Activated T-cell treated with anti-CD3 and anti-CD28 coated beads, Interleukin-2, amount 50 U/mL, for 4 hours (primary cell): ENCODE measurements around the gene NDUFB10. TPM values are rescaled to one million over a fixed set of nuclear protein-coding genes. Genes with fewer than 3 reads are reported as not detected.
A peak's percentile ranks its signal among the peaks of the same experiment; 100 is the strongest.

Source experiments
- ATAC-seq, 2 donors: fragments of 200-7000 bp; cut with Tn5 transposase; one replicate each; pipeline ENCODE4 v1.10.0; 2021
- DNase-seq: peaks from one replicate; pipeline ENCODE4 v3.0.0-alpha.2; 2020
- H3K27me3 Mint-ChIP-seq: one replicate; pipeline ENCODE4 v1.8.0; 2021; ENCODE audit warnings: low read depth, mixed read lengths
- H3K36me3 Mint-ChIP-seq: one replicate; pipeline ENCODE4 v1.8.0; 2022; ENCODE audit warnings: mixed read lengths; ENCODE audit not compliant: insufficient read depth
- H3K4me1 Mint-ChIP-seq: one replicate; pipeline ENCODE4 v1.8.0; 2021; ENCODE audit warnings: low read depth, mixed read lengths
- H3K4me3 Mint-ChIP-seq: one replicate; pipeline ENCODE4 v1.8.0; 2021; ENCODE audit warnings: mild to moderate bottlenecking, moderate library complexity, mixed read lengths
- H3K9me3 Mint-ChIP-seq: one replicate; pipeline ENCODE4 v1.8.0; 2021; ENCODE audit warnings: mixed read lengths
- total RNA-seq, 3 donors: library from RNA; stranded (reverse); gene quantifications; one replicate each; pipeline ENCODE4 v1.2.1, GENCODE V29; 2021

Gene NDUFB10
- 100 to 1,000 TPM; 115 to 143 (median 117) TPM for total RNA-seq

GRCh38 chr16:1959269-1960039, at the start of gene NDUFB10:
Gene NDUFB10 (plus strand): TSS chr16:1959538. CDS start chr16:1959625, 87 bp downstream.
- Mint-ChIP-seq H3K9me3 (no peaks in the 10 kb centered on the region), H3K4me1 (peaks cover 26% of the 10 kb centered on the region), H3K27me3 (no peaks in the 10 kb centered on the region), H3K36me3 (peaks cover 28% of the 10 kb centered on the region), H3K4me3 (peak within 1 kb of the TSS; percentile 92)
- ATAC-seq (peak; percentile 63 to 68), DNase-seq (peak; percentile 90)

DNA sequence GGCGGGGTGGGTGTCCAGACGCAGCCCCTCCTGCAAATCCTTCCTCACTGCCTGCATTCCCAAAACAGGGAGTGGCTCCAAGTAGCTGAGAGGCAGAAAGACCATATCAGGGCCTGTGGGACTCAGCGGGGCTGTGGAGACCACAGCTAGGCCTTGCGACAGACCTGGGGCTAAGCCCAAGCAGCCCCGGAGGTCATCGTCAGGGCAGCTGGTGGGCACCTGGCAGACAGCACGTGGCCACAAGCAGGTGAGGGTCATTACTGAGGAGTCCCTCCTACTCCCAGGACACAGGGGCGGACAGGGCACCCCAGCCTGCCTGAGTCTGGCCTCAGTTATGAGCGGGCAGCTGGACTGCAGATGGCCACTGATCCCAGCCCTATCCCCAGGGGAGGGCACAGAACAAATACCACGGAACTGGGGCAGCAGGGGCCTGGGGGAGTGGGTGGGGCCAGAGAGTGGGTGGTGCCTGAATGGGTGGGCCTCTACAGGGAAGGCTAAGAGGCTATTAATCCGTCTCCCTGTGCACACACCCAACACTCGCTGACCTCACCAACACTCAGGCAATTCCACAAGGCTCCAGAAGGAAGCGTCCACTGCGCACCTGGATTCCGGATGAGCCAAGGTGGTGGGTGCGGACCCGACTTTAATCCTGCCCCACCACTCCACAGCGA, 49.6 kb upstream of the NDUFB10 start:
- H3K36me3 Mint-ChIP-seq, result no peaks in the 10 kb centered on the region
- no peaks in the 10 kb centered on the region for H3K4me1 Mint-ChIP-seq
- no peak overlapping the region for H3K4me3 Mint-ChIP-seq
- H3K27me3 Mint-ChIP-seq, result peaks cover 27% of the 10 kb centered on the region
- DNase-seq (no peak), ATAC-seq (no peak)
- H3K9me3 Mint-ChIP-seq, result no peaks in the 10 kb centered on the region

- ATAC-seq, result no peak
- no peak overlapping the region for H3K4me3 Mint-ChIP-seq
- H3K27me3 Mint-ChIP-seq, result peaks cover 37% of the 10 kb centered on the region
- no peak for DNase-seq
- H3K4me1 Mint-ChIP-seq, result no peaks in the 10 kb centered on the region
- no peaks in the 10 kb centered on the region for H3K9me3 Mint-ChIP-seq
- H3K36me3 Mint-ChIP-seq, result no peaks in the 10 kb centered on the region
Observed at GRCh38 chr16:1911467-1912214, 47.7 kb upstream of the NDUFB10 start.

DNA sequence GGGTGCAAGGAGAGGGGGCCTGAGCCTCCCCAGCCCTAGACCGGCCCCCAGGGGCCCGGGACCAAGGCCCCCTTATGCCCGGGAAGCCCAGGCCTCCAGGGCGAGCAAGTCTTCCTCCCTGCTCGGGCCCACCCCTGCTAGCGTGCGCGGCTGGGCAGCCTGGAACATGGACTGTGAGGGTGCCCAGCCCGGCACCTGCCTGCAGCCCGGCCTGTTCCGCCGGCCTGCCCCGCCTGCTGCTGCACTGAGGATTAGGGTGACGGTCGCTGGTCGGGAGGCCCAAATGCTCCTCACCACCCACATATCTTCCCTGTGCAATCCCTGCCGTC, 47.2 kb upstream of the NDUFB10 start:
- no peaks in the 10 kb centered on the region for H3K9me3 Mint-ChIP-seq
- ATAC-seq (no peak), DNase-seq (no peak)
- no peak overlapping the region for H3K4me3 Mint-ChIP-seq
- no peaks in the 10 kb centered on the region for H3K36me3 Mint-ChIP-seq
- H3K4me1 Mint-ChIP-seq, result no peaks in the 10 kb centered on the region
- peaks cover 39% of the 10 kb centered on the region for H3K27me3 Mint-ChIP-seq

GRCh38 chr16:1913327-1914083, 45.8 kb upstream of the NDUFB10 start:
- H3K4me1 Mint-ChIP-seq, result no peaks in the 10 kb centered on the region
- no peaks in the 10 kb centered on the region for H3K9me3 Mint-ChIP-seq
- no peak for ATAC-seq
- no peak for DNase-seq
- H3K36me3 Mint-ChIP-seq, result no peaks in the 10 kb centered on the region
- no peak overlapping the region for H3K4me3 Mint-ChIP-seq
- H3K27me3 Mint-ChIP-seq, result peaks cover 43% of the 10 kb centered on the region

DNA sequence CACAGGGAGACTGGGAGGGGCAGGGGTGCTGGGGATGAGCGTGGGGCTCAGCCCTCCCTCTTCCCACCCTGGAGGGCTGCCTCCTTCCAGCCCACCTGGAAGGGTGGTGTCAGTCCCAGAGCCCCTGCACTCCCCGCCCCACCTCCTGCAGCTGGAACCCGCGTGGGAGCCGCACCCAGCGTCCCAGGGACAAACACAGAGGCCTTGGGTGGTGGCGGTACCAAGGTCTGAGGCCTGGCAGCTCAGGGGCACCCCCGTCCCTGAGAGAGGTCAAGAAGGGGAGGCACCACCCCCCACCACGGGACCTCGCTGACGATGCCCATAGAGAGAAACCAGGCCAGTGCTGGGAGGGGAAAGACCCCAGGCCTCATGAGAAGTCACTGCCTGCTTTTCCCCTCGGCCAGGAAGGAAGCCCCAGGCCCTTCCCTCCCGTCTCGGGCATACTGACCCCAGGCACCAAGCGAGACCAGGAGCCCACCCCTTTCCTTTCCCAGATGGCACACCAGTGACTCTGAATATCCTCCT, 45.2 kb upstream of the NDUFB10 start:
- no peak for ATAC-seq
- Mint-ChIP-seq H3K36me3 (no peaks in the 10 kb centered on the region), H3K27me3 (peaks cover 45% of the 10 kb centered on the region), H3K9me3 (no peaks in the 10 kb centered on the region), H3K4me3 (no peak overlapping the region), H3K4me1 (no peaks in the 10 kb centered on the region)
- DNase-seq, result no peak

- DNase-seq, result no peak
- H3K9me3 Mint-ChIP-seq, result no peaks in the 10 kb centered on the region
- no peak for ATAC-seq
- no peaks in the 10 kb centered on the region for H3K36me3 Mint-ChIP-seq
- peaks cover 47% of the 10 kb centered on the region for H3K27me3 Mint-ChIP-seq
- H3K4me3 Mint-ChIP-seq, result no peak overlapping the region
- no peaks in the 10 kb centered on the region for H3K4me1 Mint-ChIP-seq
Observed at GRCh38 chr16:1914988-1915387, 44.4 kb upstream of the NDUFB10 start.

DNA sequence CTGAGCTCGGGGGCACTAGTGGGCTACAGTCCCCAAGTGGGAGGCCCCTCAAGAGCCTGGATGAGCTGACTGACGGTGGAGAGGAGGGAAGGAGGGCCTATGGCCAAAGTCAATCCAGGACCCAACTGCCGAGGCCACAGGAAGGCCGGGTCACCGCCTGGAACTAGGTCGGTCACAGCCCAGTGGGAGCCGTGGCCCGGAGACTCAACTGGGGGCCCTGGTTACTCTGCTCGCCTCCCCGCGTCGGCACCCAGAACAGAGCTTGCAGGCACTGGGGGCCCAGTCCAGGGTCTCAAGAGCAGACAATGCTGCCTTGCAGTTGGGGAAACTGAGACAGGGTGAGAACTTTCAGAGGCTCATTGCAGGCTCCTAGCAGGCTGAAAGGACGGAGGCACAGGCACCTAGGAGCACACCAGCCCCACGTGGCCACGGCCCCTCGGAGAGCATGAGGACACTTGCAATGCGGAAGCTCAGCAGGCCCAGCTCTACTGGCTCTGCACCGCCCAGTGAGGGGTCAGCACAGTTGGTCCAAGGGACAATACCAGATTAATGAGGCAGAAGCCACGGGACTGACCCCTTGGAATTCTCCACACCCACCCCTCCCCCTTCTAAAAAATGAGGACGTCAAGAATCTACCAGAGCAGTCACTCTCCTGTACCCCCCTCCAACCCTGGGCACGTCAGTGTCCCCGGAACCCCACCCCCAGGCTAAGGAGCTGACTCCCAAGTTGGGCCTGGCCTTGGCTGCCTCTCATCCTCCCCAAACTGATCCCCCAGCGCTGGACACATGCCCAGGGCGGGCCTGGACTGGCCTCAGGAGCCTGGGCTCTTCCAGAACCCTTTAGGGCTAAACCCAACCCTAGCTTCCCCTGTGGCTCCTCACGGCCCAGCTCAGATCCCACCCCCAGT, 43.4 kb upstream of the NDUFB10 start:
- ATAC-seq (no peak), DNase-seq (no peak)
- Mint-ChIP-seq H3K36me3 (no peaks in the 10 kb centered on the region), H3K9me3 (no peaks in the 10 kb centered on the region), H3K4me3 (no peak overlapping the region), H3K27me3 (peaks cover 56% of the 10 kb centered on the region), H3K4me1 (no peaks in the 10 kb centered on the region)

DNA sequence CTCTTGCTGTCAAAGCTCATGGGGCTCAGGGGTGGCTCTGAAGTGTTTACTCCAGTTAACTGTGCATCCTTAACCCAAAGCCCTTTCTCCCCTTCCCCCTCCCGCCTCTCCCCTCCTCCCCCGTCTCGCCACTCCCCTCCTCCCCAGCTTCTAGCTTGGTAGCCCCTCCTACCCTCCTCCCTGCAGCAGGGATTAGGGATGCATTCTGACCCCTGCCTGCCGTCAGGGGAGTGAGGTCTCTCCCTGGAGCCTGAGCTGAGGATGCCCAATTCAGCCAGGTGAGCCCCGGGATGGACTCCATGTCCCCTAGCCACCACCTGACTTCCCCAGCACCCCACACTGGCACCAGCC, 42.7 kb upstream of the NDUFB10 start:
- Mint-ChIP-seq H3K9me3 (no peaks in the 10 kb centered on the region), H3K4me3 (no peak overlapping the region), H3K27me3 (peaks cover 62% of the 10 kb centered on the region), H3K4me1 (no peaks in the 10 kb centered on the region), H3K36me3 (no peaks in the 10 kb centered on the region)
- ATAC-seq (no peak), DNase-seq (no peak)

- H3K4me3 Mint-ChIP-seq, result no peak overlapping the region
- DNase-seq, result no peak
- ATAC-seq, result no peak
- H3K27me3 Mint-ChIP-seq, result peaks cover 66% of the 10 kb centered on the region
- no peaks in the 10 kb centered on the region for H3K9me3 Mint-ChIP-seq
- H3K4me1 Mint-ChIP-seq, result no peaks in the 10 kb centered on the region
- no peaks in the 10 kb centered on the region for H3K36me3 Mint-ChIP-seq
Observed at GRCh38 chr16:1917056-1917664, 42.2 kb upstream of the NDUFB10 start.

GRCh38 chr16:1917665-1918350, 41.5 kb upstream of the NDUFB10 start:
- no peak for DNase-seq
- no peak for ATAC-seq
- H3K4me3 Mint-ChIP-seq, result no peak overlapping the region
- no peaks in the 10 kb centered on the region for H3K36me3 Mint-ChIP-seq
- H3K4me1 Mint-ChIP-seq, result no peaks in the 10 kb centered on the region
- peaks cover 67% of the 10 kb centered on the region for H3K27me3 Mint-ChIP-seq
- no peaks in the 10 kb centered on the region for H3K9me3 Mint-ChIP-seq

GRCh38 chr16:1918351-1919326, 40.7 kb upstream of the NDUFB10 start, which contains the start of gene HS3ST6:
Gene HS3ST6 (minus strand): TSS chr16:1918415. CDS start chr16:1918323, 92 bp downstream.
- H3K27me3 Mint-ChIP-seq, result peaks cover 74% of the 10 kb centered on the region
- no peaks in the 10 kb centered on the region for H3K4me1 Mint-ChIP-seq

More at GRCh38 chr16:1918351-1919326, 40.7 kb upstream of the NDUFB10 start, which contains the start of gene HS3ST6:
- Mint-ChIP-seq H3K9me3 (no peaks in the 10 kb centered on the region), H3K36me3 (no peaks in the 10 kb centered on the region), H3K4me3 (no peak within 1 kb of the TSS)
- DNase-seq (no peak), ATAC-seq (no peak)
